HCT116 (cell line): Measurements from ENCODE around the gene ADGRV1. TPM values are rescaled to one million over a fixed set of nuclear protein-coding genes. Genes with fewer than 3 reads are reported as not detected.

Experiments
- ATAC-seq: fragments of 200-7000 bp; cut with Tn5 transposase; 2 replicates; pipeline ENCODE4 v1.9.1; 2020; ENCODE audit warnings: mild to moderate bottlenecking, moderate library complexity
- BruUV-seq: library from RNA; stranded (reverse); fragments of 400-500 nt; replicated peaks from 2 replicates; lab custom pipeline; 2021; lab: Mats Ljungman, UMichigan
- CTCF ChIA-PET: fragments of 300-600 bp; sonication (Branson Sonifier 250); formaldehyde crosslinking; loops from one replicate; lab custom pipeline; 2021; ENCODE audit warnings: antibody characterized with exemption; lab: Charles Lee
- POLR2A ChIA-PET: fragments of 300-600, 350-600 bp; sonication (Branson Sonifier 250); formaldehyde crosslinking; loops from one replicate; lab custom pipeline; 2021; ENCODE audit warnings: antibody characterized with exemption; lab: Charles Lee
- RAD21 ChIA-PET, 2 experiments: fragments of 300-600 bp; sonication (Branson Sonifier 250); formaldehyde crosslinking; loops; one replicate each; lab custom pipeline; 2023; ENCODE audit warnings: low total read pairs in 2 of 2; ENCODE audit not compliant: uncharacterized antibody in 2 of 2, unreplicated experiment in 2 of 2, low non-redundant PET in 1 of 2; lab: Charles Lee
- DNase-seq: peaks from one replicate; pipeline ENCODE4 v3.0.0-alpha.2; 2010; ENCODE audit warnings: low read depth, low spot score
- H2AFZ ChIP-seq: fragments of 200-600 bp; shearing (Covaris generic), sonication (generic); 2 replicates; pipeline ENCODE4 v1.6.1; 2017; ENCODE audit warnings: low read depth, mixed run types, mixed read lengths, antibody characterized with exemption, low read length; ENCODE audit not compliant: poor library complexity, severe bottlenecking
- H3K27ac ChIP-seq: 2 replicates; pipeline ENCODE4 v1.5.1; 2012; ENCODE audit warnings: low read depth, low read length
- H3K27me3 ChIP-seq: fragments of 200-600 bp; sonication (generic); 2 replicates; pipeline ENCODE4 v1.6.1; 2016; ENCODE audit warnings: mixed run types, low read length, mixed read lengths; ENCODE audit not compliant: insufficient read depth
- H3K36me3 ChIP-seq, 2 experiments: fragments of 200-500 bp in 1 of 2; fragments of 200-600 bp in 1 of 2; sonication (Bioruptor generic) in 1 of 2; sonication (generic) in 1 of 2; 2 replicates each; pipeline versions ENCODE4 v1.5.1 to v1.6.1; 2014 to 2016; ENCODE audit warnings: low read length in 2 of 2, inconsistent platforms in 1 of 2, mixed read lengths in 1 of 2, mixed run types in 1 of 2; ENCODE audit not compliant: insufficient read depth in 2 of 2, control insufficient read depth in 1 of 2
- H3K4me1 ChIP-seq, 2 experiments: fragments of 200-600 bp in 1 of 2; sonication (generic) in 1 of 2; 2 replicates each; pipeline versions ENCODE4 v1.5.1 to v1.6.1; 2012 to 2017; ENCODE audit warnings: low read length in 2 of 2, inconsistent platforms in 1 of 2, mild to moderate bottlenecking in 1 of 2, mixed read lengths in 1 of 2, mixed run types in 1 of 2, moderate library complexity in 1 of 2; ENCODE audit not compliant: insufficient read depth in 2 of 2, control insufficient read depth in 1 of 2
- H3K4me2 ChIP-seq: fragments of 200-600 bp; sonication (generic); 2 replicates; pipeline ENCODE4 v1.6.1; 2017; ENCODE audit warnings: mixed run types, low read length, mixed read lengths
- H3K4me3 ChIP-seq, 2 experiments: fragments of 200-600 bp in 1 of 2; sonication (generic) in 1 of 2; replicated peaks in 1 of 2; 2 replicates each; pipeline ENCODE4 v1.5.1; 2011 to 2016; ENCODE audit warnings: low read length in 2 of 2, control low read depth in 1 of 2, low read depth in 1 of 2, mild to moderate bottlenecking in 1 of 2, mixed read lengths in 1 of 2, mixed run types in 1 of 2
- H3K79me2 ChIP-seq: fragments of 200-600 bp; sonication (generic); 2 replicates; pipeline ENCODE4 v1.6.1; 2017; ENCODE audit warnings: mild to moderate bottlenecking, mixed run types, low read length, moderate library complexity, mixed read lengths; ENCODE audit not compliant: insufficient read depth
- H3K9ac ChIP-seq: fragments of 200-600 bp; sonication (generic); 2 replicates; pipeline ENCODE4 v1.6.1; 2016; ENCODE audit warnings: low read length, mixed read lengths
- H3K9me2 ChIP-seq: fragments of 200-600 bp; sonication (generic), shearing (Covaris generic); 2 replicates; pipeline ENCODE4 v1.6.1; 2017; ENCODE audit warnings: mixed run types, mild to moderate bottlenecking, moderate library complexity; ENCODE audit not compliant: insufficient read depth
- H3K9me3 ChIP-seq, 2 experiments: fragments of 200-500 bp in 1 of 2; fragments of 200-600 bp in 1 of 2; sonication (Bioruptor generic) in 1 of 2; sonication (generic) in 1 of 2; 2 replicates each; pipeline ENCODE4 v1.6.1; 2014 to 2017; ENCODE audit warnings: low read length in 2 of 2, mixed read lengths in 2 of 2, inconsistent platforms in 1 of 2, low read depth in 1 of 2, mild to moderate bottlenecking in 1 of 2, mixed run types in 1 of 2, moderate library complexity in 1 of 2; ENCODE audit not compliant: control insufficient read depth in 1 of 2, insufficient read depth in 1 of 2
- H4K20me1 ChIP-seq: fragments of 200-600 bp; sonication (generic), shearing (Covaris generic); 2 replicates; pipeline ENCODE4 v1.6.1; 2017; ENCODE audit warnings: mixed run types, mild to moderate bottlenecking, moderate library complexity; ENCODE audit not compliant: insufficient read depth
- CEBPB ChIP-seq: IDR thresholded peaks from 2 replicates; pipeline ENCODE4 v1.6.1; 2012; ENCODE audit warnings: low read depth
- CTCF ChIP-seq, 3 experiments: fragments of 200-600 bp in 1 of 3; sonication (generic) in 1 of 3; IDR thresholded peaks in 2 of 3; conservative IDR thresholded peaks in 1 of 3; 2 replicates each; pipeline ENCODE4 v1.5.1; 2012 to 2017; ENCODE audit warnings: low read depth in 2 of 3, low read length in 2 of 3, antibody characterized with exemption in 1 of 3, borderline replicate concordance in 1 of 3, control low read depth in 1 of 3, mild to moderate bottlenecking in 1 of 3, mixed read lengths in 1 of 3, mixed run types in 1 of 3, moderate library complexity in 1 of 3; ENCODE audit not compliant: insufficient read depth in 1 of 3
- EGR1 ChIP-seq: IDR thresholded peaks from 2 replicates; pipeline ENCODE4 v1.6.1; 2012; ENCODE audit warnings: low read depth
- EZH2 ChIP-seq: fragments of 200-600 bp; sonication (generic); IDR thresholded peaks from 2 replicates; pipeline ENCODE4 v1.6.1; 2017; ENCODE audit warnings: antibody characterized with exemption, mixed run types
- EZH2phosphoT487 ChIP-seq: fragments of 200-600 bp; IDR thresholded peaks from 2 replicates; pipeline ENCODE4 v1.6.1; 2018; ENCODE audit warnings: antibody characterized with exemption, borderline replicate concordance
- FOSL1 ChIP-seq: IDR thresholded peaks from 2 replicates; pipeline ENCODE4 v1.6.1; 2012; ENCODE audit warnings: low read depth
- MAX ChIP-seq: IDR thresholded peaks from 2 replicates; pipeline ENCODE4 v1.6.1; 2012
- POLR2A ChIP-seq: IDR thresholded peaks from 2 replicates; pipeline ENCODE4 v1.7.0; 2011; ENCODE audit warnings: borderline replicate concordance; ENCODE audit not compliant: insufficient read depth, insufficient read length; ENCODE audit errors: extremely low read depth
- RAD21 ChIP-seq: IDR thresholded peaks from 2 replicates; pipeline ENCODE4 v1.6.1; 2012; ENCODE audit warnings: low read depth, mild to moderate bottlenecking
- SIN3A ChIP-seq: IDR thresholded peaks from 2 replicates; pipeline ENCODE4 v1.6.1; 2012; ENCODE audit warnings: low read depth
- SP1 ChIP-seq: IDR thresholded peaks from 2 replicates; pipeline ENCODE4 v1.6.1; 2012; ENCODE audit warnings: low read depth
- SRF ChIP-seq: IDR thresholded peaks from 2 replicates; pipeline ENCODE4 v1.6.1; 2012; ENCODE audit warnings: low read depth
- TCF7L2 ChIP-seq: IDR thresholded peaks from 2 replicates; pipeline ENCODE4 v1.7.0; 2011; ENCODE audit warnings: borderline replicate concordance, inconsistent platforms; ENCODE audit not compliant: insufficient read depth, insufficient read length; ENCODE audit errors: extremely low read depth
- ZNF274 ChIP-seq: fragments of 200-500 bp; sonication (Bioruptor generic); IDR thresholded peaks from 2 replicates; pipeline ENCODE4 v1.6.1; 2014; ENCODE audit warnings: mild to moderate bottlenecking, low read depth, low read length, inconsistent platforms
- intact Hi-C: fragments of 100-400 bp; cut with micrococcal nuclease; formaldehyde crosslinking; loops from 2 replicates; pipeline ENCODE4 v1.10.0; 2022
- total RNA-seq: library from RNA; stranded (reverse); gene quantifications from one replicate; pipeline ENCODE4 v1.2.1, GENCODE V29; 2021; ENCODE audit not compliant: unreplicated experiment
- TF ChIP-seq, protein P1 (sequence below): IDR thresholded peaks from 2 replicates; pipeline ENCODE4 v1.6.1; 2012

Gene ADGRV1
- total RNA-seq, 1 experiment from 2014 or later, result 6.0 TPM

DNA sequence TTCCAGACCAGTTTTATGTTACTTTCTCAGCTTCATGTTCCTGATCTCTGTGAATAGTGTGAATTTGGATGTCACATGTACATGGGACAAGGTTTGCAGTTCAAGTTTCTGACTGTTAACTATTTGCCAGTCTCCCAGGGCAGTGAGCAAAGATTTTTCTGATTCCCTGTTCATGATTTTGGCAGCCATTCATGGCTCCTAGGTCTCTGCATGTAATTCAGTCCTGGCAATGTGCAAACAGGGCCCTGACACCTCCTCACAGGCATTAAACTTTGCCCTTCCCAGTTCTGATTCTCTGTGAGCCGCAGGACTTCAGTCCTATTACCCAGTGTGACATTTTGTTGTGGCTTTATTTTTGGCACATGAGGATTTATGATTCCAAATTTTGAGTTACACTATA lies 474.8 kb downstream of the ADGRV1 start:
- no peaks in the 10 kb centered on the region for H3K9me3 ChIP-seq
- no peaks in the 10 kb centered on the region for H3K27me3 ChIP-seq
- H3K9me2 ChIP-seq, result no peaks in the 10 kb centered on the region
- RAD21 ChIA-PET, result no interaction called here
- intact Hi-C loops, result no loop called here
- H4K20me1 ChIP-seq, result no peaks in the 10 kb centered on the region
- no peak overlapping the region for H3K4me3 ChIP-seq
- H3K9ac ChIP-seq, result no peak overlapping the region
- H2AFZ ChIP-seq, result no peak overlapping the region
- H3K27ac ChIP-seq, result no peak overlapping the region
- no TSS peak for BruUV-seq
- CTCF ChIA-PET, result no interaction called here
- no peaks in the 10 kb centered on the region for H3K4me1 ChIP-seq
- no peaks in the 10 kb centered on the region for H3K79me2 ChIP-seq
- POLR2A ChIA-PET, result no interaction called here
- TF ChIP-seq SIN3A, result no peak
- TF ChIP-seq EZH2, result no peak
- no peak for TF ChIP-seq SP1
- no peak for TF ChIP-seq FOSL1
- TF ChIP-seq RAD21, result no peak
- TF ChIP-seq ZNF274, result no peak
- no peak for TF ChIP-seq MAX
- TF ChIP-seq, protein P1, sequence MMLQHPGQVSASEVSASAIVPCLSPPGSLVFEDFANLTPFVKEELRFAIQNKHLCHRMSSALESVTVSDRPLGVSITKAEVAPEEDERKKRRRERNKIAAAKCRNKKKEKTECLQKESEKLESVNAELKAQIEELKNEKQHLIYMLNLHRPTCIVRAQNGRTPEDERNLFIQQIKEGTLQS, result no peak
- no peak for TF ChIP-seq EGR1
- no peak for TF ChIP-seq TCF7L2
- TF ChIP-seq CEBPB, result no peak
- TF ChIP-seq SRF, result no peak
- TF ChIP-seq CTCF (IDR thresholded peaks at IDR 0.05 in 2 of 3, conservative IDR thresholded peaks at IDR 0.05 in 1 of 3; ENCODE audit: borderline replicate concordance in 1 of 3, insufficient read depth in 1 of 3, low read depth in 2 of 3, low read length in 2 of 3), result no peak
- no peak for TF ChIP-seq EZH2phosphoT487
- TF ChIP-seq POLR2A, result no peak
- ATAC-seq, result no peak
- no peak overlapping the region for H3K4me2 ChIP-seq
- no peak for DNase-seq
- H3K36me3 ChIP-seq, result no peaks in the 10 kb centered on the region
